Tongue (tissue), 2 donors: ENCODE data around the gene ABCA13. TPM values are rescaled to one million over a fixed set of nuclear protein-coding genes. Genes with fewer than 3 reads are reported as not detected.

Experiments
- DNase-seq: peaks from one replicate; pipeline ENCODE4 v3.0.0-alpha.2; 2015
- total RNA-seq: library from RNA; depleted of rRNA; stranded (reverse); fragments of >200 nt; gene quantifications from one replicate; pipeline ENCODE4 v1.2.3, GENCODE V29; 2014

The ABCA13 gene
- total RNA-seq, 1 donor from 2014 or later: 0.72 TPM

DNA sequence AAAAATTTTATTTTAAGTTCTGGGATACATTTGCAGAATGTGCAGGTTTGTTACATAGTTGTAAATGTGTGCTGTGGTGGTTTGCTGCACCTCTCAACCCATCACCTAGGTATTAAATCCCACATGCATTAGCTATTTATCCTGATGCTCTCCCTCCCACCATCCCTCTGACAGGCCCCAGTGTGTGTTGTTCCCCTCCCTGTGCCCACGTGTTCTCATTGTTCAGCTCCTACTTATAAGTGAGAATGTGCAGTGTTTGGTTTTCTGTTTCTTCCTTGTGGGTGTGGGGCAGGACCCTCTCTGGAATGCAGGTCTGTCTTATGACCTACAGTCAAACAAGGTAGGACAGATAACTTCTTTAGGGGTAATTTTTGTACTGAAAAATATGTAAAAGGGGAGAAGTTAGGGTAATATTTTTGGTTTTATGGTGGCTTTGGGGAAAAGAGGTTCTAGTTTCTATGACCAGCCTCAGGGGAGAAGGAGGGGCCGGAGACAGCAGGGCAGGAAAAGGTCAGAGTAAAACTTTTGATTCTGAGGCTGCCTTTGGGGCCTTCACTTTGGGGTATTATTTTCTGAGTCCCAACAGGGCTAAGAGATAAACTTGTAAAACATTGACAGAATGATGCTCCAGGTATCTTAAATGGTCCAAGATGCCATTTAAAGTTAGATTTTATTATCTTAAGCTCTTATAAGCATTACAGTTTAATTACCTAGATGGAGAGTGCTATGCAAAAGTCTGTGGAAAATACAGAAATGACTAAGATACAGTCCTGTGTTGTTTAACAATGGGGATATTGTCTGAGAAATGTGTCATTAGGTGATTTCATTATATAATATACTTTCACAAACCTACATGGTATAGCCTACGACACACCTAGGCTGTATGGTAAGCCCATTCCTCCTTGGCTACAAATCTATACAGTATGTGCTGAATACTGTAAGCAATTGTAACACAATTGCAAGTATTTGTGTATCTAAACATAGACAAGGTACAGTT, 354.8 kb downstream of the ABCA13 start:
- no peak for DNase-seq

DNA sequence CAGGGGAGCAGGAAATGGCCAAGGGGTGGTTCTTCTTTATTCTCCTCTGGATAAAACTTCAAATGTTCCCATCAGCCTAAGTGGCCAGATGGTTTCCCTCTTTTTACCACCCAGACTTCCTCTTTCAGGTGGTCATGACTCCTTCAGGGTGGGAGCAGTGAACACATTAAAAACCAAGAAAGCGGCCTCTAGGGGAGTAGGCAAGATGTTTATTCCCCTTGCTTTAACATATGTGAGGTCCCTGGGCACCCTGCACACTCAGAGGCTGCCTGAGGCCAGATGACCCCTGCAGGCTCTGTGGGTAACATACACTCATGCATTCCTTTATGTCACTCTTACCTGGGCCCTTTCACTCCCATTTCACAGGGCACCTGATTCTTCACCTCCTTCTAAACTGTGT, 357.4 kb downstream of the ABCA13 start:
- no peak for DNase-seq

- no peak for DNase-seq
These were observed 366.3 kb downstream of the ABCA13 start for GRCh38 chr7:48537561-48537960.

DNA sequence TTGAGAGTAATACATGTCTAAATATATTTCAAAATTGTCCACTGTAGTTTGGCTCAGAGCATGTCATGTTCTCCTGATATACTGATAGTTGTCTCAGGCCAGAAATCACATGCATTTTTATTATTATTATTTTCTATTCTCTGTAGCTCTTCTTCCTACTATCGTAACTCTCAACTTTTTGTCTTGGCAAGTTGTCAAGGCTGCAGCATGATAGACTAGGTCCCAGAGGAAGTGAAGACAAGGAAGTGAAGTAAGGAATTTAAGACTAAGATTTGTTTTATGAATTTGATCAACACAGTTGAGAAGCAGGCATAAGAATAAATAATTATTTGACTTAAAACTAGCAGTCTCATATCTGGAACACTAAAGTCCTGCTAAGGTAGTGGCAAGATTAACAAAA, 369.5 kb downstream of the ABCA13 start:
- no peak for DNase-seq

- no peak for DNase-seq
These were observed 377.4 kb downstream of the ABCA13 start for GRCh38 chr7:48548667-48549066.

DNA sequence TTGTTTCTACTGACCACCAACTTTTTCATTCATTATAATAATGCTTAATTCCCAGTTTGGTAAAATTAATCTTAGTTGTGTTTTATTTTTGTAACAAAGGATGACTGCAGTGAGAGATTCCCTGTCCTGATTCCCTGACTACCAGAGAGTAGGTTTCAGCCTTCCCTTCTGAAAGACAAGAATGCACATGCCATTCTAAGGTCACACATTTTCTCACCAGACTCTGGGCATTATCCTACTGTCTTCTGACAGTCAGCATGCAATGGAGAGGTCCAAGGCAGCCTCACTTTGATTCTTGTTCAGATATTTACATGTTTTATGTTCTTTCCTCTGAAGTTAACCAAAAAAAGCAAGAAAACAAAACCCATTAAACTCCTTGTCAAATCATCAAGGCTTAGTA, 380.4 kb downstream of the ABCA13 start:
- no peak for DNase-seq

GRCh38 chr7:48563334-48563733, 392.1 kb downstream of the ABCA13 start:
- DNase-seq: no peak

DNA sequence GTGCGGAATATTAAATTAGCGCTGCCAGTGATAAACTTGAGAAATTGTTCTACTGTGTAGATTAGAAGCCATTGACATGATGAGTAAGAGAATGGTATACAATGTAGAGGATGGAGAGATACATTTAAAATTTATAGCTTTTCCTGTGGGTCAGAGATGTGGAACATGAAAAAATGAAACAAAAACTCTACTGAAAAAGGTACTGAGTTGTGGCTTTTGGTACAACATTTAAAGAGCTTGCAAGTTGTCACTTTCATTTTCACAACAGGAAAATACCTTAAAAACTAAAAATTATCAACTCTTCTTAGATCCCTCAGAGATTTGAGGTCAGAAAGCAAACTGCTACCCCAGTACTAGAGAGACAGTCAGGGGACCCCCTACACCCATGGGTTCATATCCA, 404.3 kb downstream of the ABCA13 start:
- no peak for DNase-seq

DNA sequence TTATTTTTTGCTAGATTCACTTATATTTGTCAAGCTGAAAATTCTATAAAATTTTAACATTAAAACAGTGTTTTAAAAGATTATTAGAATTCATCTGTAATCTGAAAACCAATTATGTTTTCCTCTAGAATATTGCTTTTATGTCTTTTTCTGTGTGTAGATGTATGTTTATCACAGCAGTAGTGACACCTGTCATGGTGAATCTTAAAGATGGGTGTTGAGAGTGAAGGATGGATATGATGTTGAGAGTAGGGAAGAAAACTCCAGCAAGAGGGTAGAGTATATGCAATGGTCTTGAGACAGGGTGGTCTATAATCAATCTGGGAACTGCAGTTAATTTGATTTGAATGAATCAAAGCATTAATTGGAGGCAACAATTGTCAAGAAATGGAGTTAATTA, 416.2 kb downstream of the ABCA13 start:
- DNase-seq: no peak

DNA sequence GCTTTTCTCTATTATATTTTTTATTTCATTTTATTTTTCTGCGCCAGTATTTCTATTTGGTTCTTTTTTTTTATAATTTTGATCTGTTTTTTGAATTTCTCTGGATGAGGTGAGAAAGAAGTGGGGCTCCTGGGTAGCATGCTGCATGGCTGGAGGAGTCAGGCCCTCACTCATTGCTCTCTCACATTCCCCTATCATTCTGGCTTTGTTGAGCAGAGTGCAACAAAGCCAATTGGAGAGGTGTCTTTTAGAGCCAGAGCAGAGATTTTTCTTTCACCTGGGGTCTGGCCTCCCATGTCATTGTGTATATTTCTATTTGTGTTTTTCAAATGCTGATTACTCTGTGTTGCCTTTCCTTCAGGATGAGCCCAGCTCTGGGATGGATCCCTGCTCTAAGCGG, 423.1 kb downstream of the ABCA13 start:
- no peak for DNase-seq

DNA sequence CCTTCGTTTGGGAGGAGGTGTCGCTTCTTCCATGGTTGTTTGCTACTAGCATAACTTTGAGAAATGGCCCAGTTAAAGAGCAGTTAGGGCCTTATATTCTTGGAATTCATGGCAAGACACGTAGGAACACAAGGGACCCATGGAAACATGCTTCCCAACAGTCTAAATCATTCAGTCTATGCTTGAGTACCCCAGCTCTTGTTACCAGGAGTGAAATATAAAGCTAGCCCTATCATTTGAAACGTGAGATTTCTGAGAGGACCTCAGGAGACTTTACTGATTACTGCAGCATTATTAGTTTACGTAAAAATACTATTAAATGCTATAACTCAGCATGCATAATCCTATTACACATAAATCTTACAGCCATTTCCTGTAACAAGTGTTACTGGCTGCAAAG, 424.5 kb downstream of the ABCA13 start:
- no peak for DNase-seq

DNA sequence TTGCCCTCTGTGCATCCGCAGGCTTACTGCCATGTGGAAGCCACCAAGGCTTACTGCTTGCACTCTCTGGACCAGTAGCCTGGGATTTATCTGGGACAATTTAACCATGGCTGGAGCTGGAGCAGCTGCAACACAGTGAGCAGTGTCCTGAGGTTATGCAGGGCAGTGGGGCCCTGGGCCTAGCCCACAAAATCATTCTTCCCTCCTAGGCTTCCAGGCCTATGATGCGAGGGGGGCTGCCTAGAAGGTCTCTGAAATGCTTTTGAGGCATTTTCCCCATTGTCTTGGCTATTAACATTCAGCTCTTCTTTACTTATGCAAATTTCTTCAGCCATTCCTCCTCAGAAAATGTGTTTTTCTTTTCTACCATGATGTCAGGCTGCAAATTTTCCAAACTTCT, 439.4 kb downstream of the ABCA13 start:
- DNase-seq: no peak

DNA sequence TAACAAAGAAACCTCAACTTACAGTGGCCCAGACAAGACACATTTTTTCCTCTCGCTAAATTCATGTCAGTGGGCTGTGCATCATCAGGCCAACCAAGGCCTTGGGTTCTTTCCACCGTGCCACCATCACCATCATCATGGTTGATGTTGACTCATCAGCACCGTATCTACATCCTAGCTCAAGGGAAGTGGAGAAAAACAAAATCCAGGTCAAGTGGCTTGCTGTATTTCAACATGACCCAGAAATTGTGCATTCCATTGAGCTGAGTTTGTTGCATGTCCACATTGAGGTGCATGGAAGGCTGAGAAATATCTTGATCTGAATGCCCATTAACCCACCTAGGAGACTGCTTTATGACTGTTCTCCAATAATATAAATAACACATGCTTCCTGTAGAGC, 440.7 kb downstream of the ABCA13 start:
- DNase-seq: no peak

GRCh38 chr7:48617508-48617907, 446.2 kb downstream of the ABCA13 start:
- DNase-seq: no peak

GRCh38 chr7:48617993-48618392, 446.7 kb downstream of the ABCA13 start:
- no peak for DNase-seq

DNA sequence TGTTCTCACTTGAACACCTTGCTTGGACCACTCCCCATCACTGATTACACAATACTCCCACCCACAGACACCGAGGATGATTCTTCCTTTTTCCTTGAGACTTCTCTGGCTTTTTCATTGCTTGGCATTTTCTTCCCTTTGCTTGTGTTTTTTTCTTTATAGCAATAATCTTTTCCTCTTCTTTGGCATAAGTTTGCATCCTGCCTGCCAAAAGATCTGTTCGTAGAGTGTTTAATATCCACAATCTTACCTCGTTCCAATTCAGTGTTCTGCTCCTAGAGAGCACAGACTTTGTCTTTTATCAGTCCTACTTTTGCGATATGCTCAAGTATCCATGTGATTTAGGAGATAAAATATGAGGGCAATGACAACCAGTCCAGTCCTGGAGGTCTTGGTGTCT, 449.8 kb downstream of the ABCA13 start:
- DNase-seq: no peak

DNA sequence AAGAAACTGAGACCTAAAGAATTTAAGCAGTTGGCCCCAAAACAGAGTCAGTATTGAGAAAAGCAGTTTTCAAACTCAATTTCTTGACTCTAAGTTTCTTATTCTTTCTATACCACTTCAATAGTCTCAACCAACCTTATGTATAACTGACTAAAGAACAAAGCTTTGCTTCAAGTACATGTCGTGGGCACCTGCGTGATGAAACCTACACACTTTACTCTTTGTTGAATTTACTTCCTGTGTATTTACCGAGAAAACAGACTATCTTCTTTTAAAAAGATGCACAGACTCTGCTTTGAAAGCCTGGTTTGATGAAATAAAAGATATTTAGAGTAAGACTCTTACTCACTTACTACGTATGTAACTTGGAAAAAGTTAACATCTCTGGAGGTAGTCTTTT, 455.9 kb downstream of the ABCA13 start:
- no peak for DNase-seq

- no peak for DNase-seq
These were observed 457.6 kb downstream of the ABCA13 start for GRCh38 chr7:48628793-48629349.

DNA sequence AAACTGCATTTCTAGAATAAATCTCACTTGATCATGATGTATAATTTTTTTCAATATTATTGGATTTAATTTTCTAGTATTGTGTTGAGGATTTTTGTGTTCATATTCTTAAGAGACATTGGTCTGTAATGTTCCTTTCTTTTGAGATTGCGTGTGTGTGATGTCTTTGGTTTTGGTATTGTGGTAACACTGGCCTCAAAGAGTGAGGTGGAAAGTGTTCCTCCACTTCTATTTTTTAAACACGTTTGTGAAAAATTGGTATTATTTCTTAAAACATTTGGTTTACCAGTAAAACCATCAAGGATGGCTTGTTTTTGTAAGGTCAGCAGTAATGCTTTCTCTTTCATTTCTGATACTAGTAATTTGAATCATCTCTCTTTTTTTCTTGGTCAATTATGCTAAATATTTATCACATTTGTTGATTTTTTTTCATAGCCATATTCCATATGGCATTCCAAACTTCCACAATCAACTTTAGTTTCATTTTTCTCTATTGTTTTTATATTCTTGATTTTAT, 462.9 kb downstream of the ABCA13 start:
- no peak for DNase-seq

DNA sequence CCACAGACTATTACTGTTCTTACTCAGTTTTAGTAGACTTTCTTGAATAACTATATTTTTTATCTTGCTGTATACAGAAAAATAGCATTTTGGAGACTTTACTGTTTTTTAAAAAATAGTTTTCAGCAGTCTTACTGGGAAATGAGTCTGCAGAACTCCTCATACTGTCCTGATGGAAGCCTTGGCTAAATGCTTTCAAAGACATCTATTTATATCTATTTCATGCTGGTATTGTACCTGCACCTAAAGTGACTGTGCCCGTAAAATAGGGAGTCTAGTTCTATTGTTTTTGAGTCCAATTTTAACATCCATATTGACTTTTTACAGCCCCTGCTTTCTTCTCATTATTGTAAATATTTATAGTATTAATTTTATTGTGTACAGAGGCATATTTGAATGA, 464.5 kb downstream of the ABCA13 start:
- DNase-seq: no peak

- peak; percentile 20 for DNase-seq
These were observed 465.2 kb downstream of the ABCA13 start for GRCh38 chr7:48636391-48637015.

DNA sequence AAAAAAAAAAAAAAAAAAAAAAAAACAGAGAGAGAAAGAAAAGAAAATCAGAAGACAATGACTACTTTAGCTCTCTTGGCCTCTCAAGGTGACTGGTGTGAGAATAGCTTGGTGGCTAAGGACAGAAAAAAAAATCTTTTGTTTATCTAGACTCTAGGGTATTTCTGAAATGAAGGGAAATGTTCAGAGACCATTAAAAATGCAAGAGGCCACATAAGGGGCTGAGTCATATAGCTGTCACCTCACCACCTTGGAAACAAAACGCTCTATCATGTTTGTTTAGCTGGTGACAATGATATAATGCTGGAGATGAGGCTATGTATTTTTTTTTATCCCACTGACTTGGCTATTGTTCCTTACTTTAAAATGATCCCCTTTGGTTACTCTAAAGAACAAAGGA, 466.1 kb downstream of the ABCA13 start:
- DNase-seq: no peak

- DNase-seq: no peak
These were observed 466.8 kb downstream of the ABCA13 start for GRCh38 chr7:48638041-48638440.
